ENCODE results near the gene BICD1. TPM values are rescaled to one million over a fixed set of nuclear protein-coding genes. Genes with fewer than 3 reads are reported as not detected.
"Not testable (repeated sequence)": the region's sequence is repeated elsewhere in the genome, so short reads cannot be mapped to it uniquely, and the experiment has no call there.

The BICD1 gene
- polyA plus RNA-seq, 6 donors from 2014 or later: 2.9 to 20.6 (median 13.1) TPM

GRCh38 chr12:32223941-32224340, 117.3 kb downstream of the BICD1 start:
- H3K36me3 Mint-ChIP-seq: peaks cover 0 to 15% of the 10 kb centered on the region in 2 donors
- H3K27ac Mint-ChIP-seq: peak overlapping the region in 1 of 6 donors; percentile 66
- no peak overlapping the region for H3K4me3 Mint-ChIP-seq
- ATAC-seq (ENCODE audit: low read depth in 2 of 2) (no peak), DNase-seq (no peak)
- H3K9me3 Mint-ChIP-seq: peaks cover 0 to 3% (median 0%) of the 10 kb centered on the region in 7 donors
- no peaks in the 10 kb centered on the region for H3K27me3 Mint-ChIP-seq
- H3K4me1 Mint-ChIP-seq: peaks cover 0 to 7% (median 0%) of the 10 kb centered on the region in 3 donors

- Mint-ChIP-seq H3K36me3 (peaks cover 0 to 13% of the 10 kb centered on the region in 2 donors), H3K27me3 (no peaks in the 10 kb centered on the region), H3K9me3 (peaks cover 0 to 1% (median 0%) of the 10 kb centered on the region in 7 donors), H3K4me3 (no peak overlapping the region), H3K27ac (peak overlapping the region in 1 of 6 donors; percentile 92), H3K4me1 (peaks cover 0 to 7% (median 0%) of the 10 kb centered on the region in 3 donors)
- ATAC-seq (ENCODE audit: low read depth in 2 of 2) (no peak), DNase-seq (no peak)
These were observed 120.1 kb downstream of the BICD1 start for GRCh38 chr12:32226768-32227167.

GRCh38 chr12:32229971-32230612, 123.4 kb downstream of the BICD1 start:
- H3K4me1 Mint-ChIP-seq: peaks cover 0 to 8% (median 0%) of the 10 kb centered on the region in 3 donors
- no peak overlapping the region for H3K27ac Mint-ChIP-seq
- H3K36me3 Mint-ChIP-seq: no peaks in the 10 kb centered on the region
- H3K27me3 Mint-ChIP-seq: no peaks in the 10 kb centered on the region
- no peak overlapping the region for H3K4me3 Mint-ChIP-seq
- ATAC-seq (ENCODE audit: low read depth in 2 of 2) (no peak), DNase-seq (no peak)
- H3K9me3 Mint-ChIP-seq: no peaks in the 10 kb centered on the region

GRCh38 chr12:32230613-32230993, 124.0 kb downstream of the BICD1 start:
- Mint-ChIP-seq H3K36me3 (no peaks in the 10 kb centered on the region), H3K4me1 (peaks cover 0 to 8% (median 0%) of the 10 kb centered on the region in 3 donors), H3K27ac (no peak overlapping the region), H3K9me3 (no peaks in the 10 kb centered on the region), H3K4me3 (no peak overlapping the region), H3K27me3 (no peaks in the 10 kb centered on the region)
- DNase-seq (no peak), ATAC-seq (ENCODE audit: low read depth in 2 of 2) (peak; percentile 49 to 62)

- H3K27ac Mint-ChIP-seq; H3K4me3 Mint-ChIP-seq; H3K36me3 Mint-ChIP-seq; H3K27me3 Mint-ChIP-seq; H3K4me1 Mint-ChIP-seq; H3K9me3 Mint-ChIP-seq; DNase-seq; ATAC-seq (ENCODE audit: low read depth in 2 of 2): not testable (repeated sequence)
These were observed 124.7 kb downstream of the BICD1 start for GRCh38 chr12:32231361-32231760.

GRCh38 chr12:32233568-32233967, 126.9 kb downstream of the BICD1 start:
- Mint-ChIP-seq H3K9me3 (peaks cover 0 to 13% (median 10%) of the 10 kb centered on the region in 7 donors), H3K27ac (no peak overlapping the region), H3K4me1 (peaks cover 0 to 3% (median 0%) of the 10 kb centered on the region in 3 donors), H3K4me3 (no peak overlapping the region), H3K36me3 (peaks cover 7 to 15% of the 10 kb centered on the region in 2 donors), H3K27me3 (no peaks in the 10 kb centered on the region)
- no peak for ATAC-seq (ENCODE audit: low read depth in 2 of 2)
- no peak for DNase-seq

GRCh38 chr12:32235251-32235650, 128.6 kb downstream of the BICD1 start:
- no peaks in the 10 kb centered on the region for H3K27me3 Mint-ChIP-seq
- no peak overlapping the region for H3K4me3 Mint-ChIP-seq
- DNase-seq (no peak), ATAC-seq (ENCODE audit: low read depth in 2 of 2) (no peak)
- H3K36me3 Mint-ChIP-seq: peaks cover 7 to 16% of the 10 kb centered on the region in 2 donors
- peak overlapping the region in 1 of 6 donors; percentile 43 for H3K27ac Mint-ChIP-seq
- peaks cover 0 to 5% (median 0%) of the 10 kb centered on the region in 3 donors for H3K4me1 Mint-ChIP-seq
- H3K9me3 Mint-ChIP-seq: peaks cover 0 to 13% (median 10%) of the 10 kb centered on the region in 7 donors

- DNase-seq: no peak
- Mint-ChIP-seq H3K27me3 (no peaks in the 10 kb centered on the region), H3K27ac (peak overlapping the region in 2 of 6 donors; percentile 31 to 32), H3K4me1 (peaks cover 0 to 4% (median 0%) of the 10 kb centered on the region in 3 donors), H3K9me3 (peaks cover 0 to 13% (median 10%) of the 10 kb centered on the region in 7 donors), H3K36me3 (peaks cover 7 to 19% of the 10 kb centered on the region in 2 donors), H3K4me3 (peak overlapping the region in 1 of 8 donors; percentile 47)
- ATAC-seq (ENCODE audit: low read depth in 2 of 2): no peak
These were observed 133.5 kb downstream of the BICD1 start for GRCh38 chr12:32240162-32240561.

- Mint-ChIP-seq H3K9me3 (peaks cover 0 to 13% (median 10%) of the 10 kb centered on the region in 7 donors), H3K27ac (peak overlapping the region in 1 of 6 donors; percentile 17), H3K27me3 (no peaks in the 10 kb centered on the region), H3K4me1 (peaks cover 0 to 4% (median 0%) of the 10 kb centered on the region in 3 donors), H3K36me3 (peaks cover 7 to 19% of the 10 kb centered on the region in 2 donors), H3K4me3 (no peak overlapping the region)
- ATAC-seq (ENCODE audit: low read depth in 2 of 2): no peak
- DNase-seq: no peak
These were observed 134.2 kb downstream of the BICD1 start for GRCh38 chr12:32240831-32241230.

GRCh38 chr12:32242641-32243040, 136.0 kb downstream of the BICD1 start:
- Mint-ChIP-seq H3K9me3 (peaks cover 0 to 3% (median 2%) of the 10 kb centered on the region in 7 donors), H3K27me3 (no peaks in the 10 kb centered on the region), H3K27ac (no peak overlapping the region), H3K4me3 (no peak overlapping the region), H3K4me1 (peaks cover 0 to 9% (median 2%) of the 10 kb centered on the region in 3 donors), H3K36me3 (peaks cover 7 to 15% of the 10 kb centered on the region in 2 donors)
- ATAC-seq (ENCODE audit: low read depth in 2 of 2) (no peak), DNase-seq (no peak)

- Mint-ChIP-seq H3K9me3 (peaks cover 0 to 9% (median 0%) of the 10 kb centered on the region in 7 donors), H3K36me3 (peaks cover 4 to 10% of the 10 kb centered on the region in 2 donors), H3K27me3 (no peaks in the 10 kb centered on the region), H3K27ac (peak overlapping the region in 5 of 6 donors; percentile 2 to 67 (median 26)), H3K4me3 (peak overlapping the region in 2 of 8 donors; percentile 5 to 31), H3K4me1 (peaks cover 4 to 10% (median 10%) of the 10 kb centered on the region in 3 donors)
- DNase-seq (no peak), ATAC-seq (ENCODE audit: low read depth in 2 of 2) (no peak)
These were observed 141.9 kb downstream of the BICD1 start for GRCh38 chr12:32248441-32249140.

GRCh38 chr12:32249777-32250176, 143.1 kb downstream of the BICD1 start:
- Mint-ChIP-seq H3K27me3 (no peaks in the 10 kb centered on the region), H3K36me3 (peaks cover 4 to 21% of the 10 kb centered on the region in 2 donors), H3K4me1 (peaks cover 4 to 15% (median 10%) of the 10 kb centered on the region in 3 donors), H3K9me3 (peaks cover 0 to 9% (median 0%) of the 10 kb centered on the region in 7 donors), H3K4me3 (no peak overlapping the region), H3K27ac (peak overlapping the region in 1 of 6 donors; percentile 39)
- ATAC-seq (ENCODE audit: low read depth in 2 of 2): no peak
- DNase-seq: no peak

GRCh38 chr12:32252199-32253073, 145.8 kb downstream of the BICD1 start:
- peak; percentile 48 to 92 for ATAC-seq (ENCODE audit: low read depth in 2 of 2)

More at GRCh38 chr12:32252199-32253073, 145.8 kb downstream of the BICD1 start:
- H3K27me3 Mint-ChIP-seq: no peaks in the 10 kb centered on the region
- H3K4me1 Mint-ChIP-seq: peaks cover 10 to 16% (median 11%) of the 10 kb centered on the region in 3 donors
- H3K9me3 Mint-ChIP-seq: peaks cover 0 to 7% (median 0%) of the 10 kb centered on the region in 7 donors
- no peak overlapping the region for H3K4me3 Mint-ChIP-seq
- peak overlapping the region in 1 of 6 donors; percentile 75 for H3K27ac Mint-ChIP-seq
- H3K36me3 Mint-ChIP-seq: peaks cover 0 to 31% of the 10 kb centered on the region in 2 donors
- no peak for DNase-seq
